RWPE1 (cell line): ENCODE results near the gene IGF2BP2.

Experiments
- CTCF ChIA-PET: fragments of 350-600 bp; sonication (Branson Sonifier 250); formaldehyde crosslinking; extraction: SDS; loops from one replicate; lab custom pipeline; 2021; lab: Yijun Ruan, JAX
- POLR2A ChIA-PET: fragments of 400-600 bp; formaldehyde crosslinking; extraction: SDS; loops from one replicate; lab custom pipeline; 2020; ENCODE audit warnings: antibody characterized with exemption; ENCODE audit not compliant: low non-redundant PET; lab: Yijun Ruan, JAX
- DNase-seq: peaks from one replicate; pipeline ENCODE4 v3.0.0; 2012; ENCODE audit warnings: low spot score
- H3K27ac ChIP-seq: fragments of 450-650 bp; 2 replicates; pipeline ENCODE4 v1.5.1; 2017
- CTCF ChIP-seq: fragments of 450-650 bp; conservative IDR thresholded peaks from 2 replicates; pipeline ENCODE4 v1.5.1; 2017; ENCODE audit warnings: low read depth, mild to moderate bottlenecking

IGF2BP2 gene

DNA sequence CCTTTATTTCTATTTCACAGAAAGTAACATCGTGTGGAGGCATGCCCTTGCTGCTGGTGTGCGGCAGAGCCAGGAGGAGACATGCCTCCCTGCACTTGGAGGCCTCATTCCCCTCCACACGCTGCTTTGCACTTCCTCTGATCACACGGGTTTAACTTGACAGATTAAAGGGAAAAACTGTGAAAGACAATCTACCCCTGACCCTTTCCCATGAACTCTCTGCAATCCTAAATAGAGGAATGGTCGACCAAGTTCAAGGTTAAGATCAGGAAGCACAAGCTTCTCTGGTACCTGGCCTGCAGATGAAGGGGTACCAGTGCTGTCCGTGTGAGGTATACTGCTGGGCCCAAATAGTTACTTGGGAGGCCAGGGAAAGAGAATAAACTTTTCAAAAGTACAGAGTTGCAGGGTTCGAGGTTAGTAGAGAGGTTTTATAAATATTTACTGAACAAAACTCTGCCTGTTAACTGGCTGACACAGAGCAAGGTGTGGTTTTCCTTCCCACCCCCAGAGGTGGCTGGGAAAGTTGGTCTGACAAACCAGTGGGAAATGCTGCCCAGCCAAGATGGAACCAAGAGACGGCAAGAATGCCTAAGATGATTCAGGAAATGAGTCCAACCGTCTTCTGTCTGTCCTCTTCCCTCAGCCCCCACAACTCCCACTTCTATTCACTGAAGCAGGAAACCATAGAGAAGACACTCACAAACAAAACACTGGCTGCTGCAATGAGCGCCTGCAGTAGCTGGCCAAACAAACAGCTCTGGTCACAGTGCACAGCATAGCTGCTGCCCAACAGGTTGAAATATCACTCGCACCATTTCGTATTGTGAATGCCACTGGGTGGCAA lies 79.6 kb downstream of the IGF2BP2 start:
- H3K27ac ChIP-seq = peak overlapping the region; percentile 82
- ChIA-PET POLR2A (no interaction called here), CTCF (no interaction called here)
- TF ChIP-seq CTCF = no peak
- DNase-seq = peak; percentile 62

- ChIA-PET POLR2A (interaction anchor here (0.7 kb wide), 1 partner anchor 173 kb away, joined by 3 read pairs; no protein-coding TSS in a partner anchor), CTCF (interaction anchor here (0.6 kb wide), 1 partner anchor 80 kb away, joined by 5 read pairs; no protein-coding TSS in a partner anchor)
- no peak for TF ChIP-seq CTCF
- DNase-seq = no peak
- no peak overlapping the region for H3K27ac ChIP-seq
These were observed 83.3 kb downstream of the IGF2BP2 start for GRCh38 chr3:185741586-185741985.

DNA sequence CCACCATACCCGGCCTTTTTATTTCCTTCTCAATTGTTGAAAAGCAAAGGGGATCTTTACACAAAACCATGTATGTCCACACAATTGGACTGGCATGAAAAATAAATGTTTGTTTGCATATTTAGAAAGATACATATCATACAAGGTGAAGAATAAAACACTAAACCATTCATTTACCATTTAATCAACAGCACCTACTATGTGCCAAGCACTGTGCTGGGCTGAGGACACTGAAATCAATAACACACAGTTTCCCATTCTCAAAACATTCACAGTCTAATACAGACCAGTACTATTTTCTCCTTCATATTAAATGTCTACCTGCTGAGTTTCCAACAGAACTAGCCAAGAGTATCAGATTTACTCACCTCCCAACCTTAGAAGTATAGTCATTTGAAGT lies 84.7 kb downstream of the IGF2BP2 start:
- CTCF ChIA-PET = interaction anchor here (0.6 to 0.7 kb wide), 2 partner anchors 40 to 83 kb away, joined by 3 to 4 read pairs; no protein-coding TSS in a partner anchor
- DNase-seq = no peak
- no peak overlapping the region for H3K27ac ChIP-seq
- POLR2A ChIA-PET = no interaction called here
- TF ChIP-seq CTCF = no peak

DNA sequence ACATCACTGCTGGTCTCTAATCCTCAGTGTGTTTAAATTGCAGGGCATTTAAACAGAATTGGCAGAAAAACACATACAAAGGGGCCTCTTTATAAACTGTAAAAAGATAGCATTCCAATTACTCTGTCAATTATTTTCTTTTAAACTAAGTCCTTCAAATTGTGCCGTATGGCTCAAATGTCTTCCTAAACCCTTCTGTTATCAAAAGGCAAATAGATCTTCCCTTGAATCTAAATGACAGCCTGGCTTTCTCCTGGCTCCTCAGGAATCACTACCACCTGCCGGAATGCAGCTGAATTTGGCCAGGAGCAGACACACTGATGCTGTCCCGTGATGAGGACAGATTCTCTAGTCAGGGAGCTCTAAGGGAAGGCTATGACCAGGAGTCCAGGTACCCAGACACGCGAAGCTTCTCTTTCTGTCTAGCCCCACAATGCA lies 85.6 kb downstream of the IGF2BP2 start:
- no peak overlapping the region for H3K27ac ChIP-seq
- ChIA-PET POLR2A (no interaction called here), CTCF (interaction anchor here (0.6 to 1.3 kb wide), 2 partner anchors 29 to 76 kb away, joined by 3 to 5 read pairs; no protein-coding TSS in a partner anchor)
- TF ChIP-seq CTCF = no peak
- DNase-seq = no peak

DNA sequence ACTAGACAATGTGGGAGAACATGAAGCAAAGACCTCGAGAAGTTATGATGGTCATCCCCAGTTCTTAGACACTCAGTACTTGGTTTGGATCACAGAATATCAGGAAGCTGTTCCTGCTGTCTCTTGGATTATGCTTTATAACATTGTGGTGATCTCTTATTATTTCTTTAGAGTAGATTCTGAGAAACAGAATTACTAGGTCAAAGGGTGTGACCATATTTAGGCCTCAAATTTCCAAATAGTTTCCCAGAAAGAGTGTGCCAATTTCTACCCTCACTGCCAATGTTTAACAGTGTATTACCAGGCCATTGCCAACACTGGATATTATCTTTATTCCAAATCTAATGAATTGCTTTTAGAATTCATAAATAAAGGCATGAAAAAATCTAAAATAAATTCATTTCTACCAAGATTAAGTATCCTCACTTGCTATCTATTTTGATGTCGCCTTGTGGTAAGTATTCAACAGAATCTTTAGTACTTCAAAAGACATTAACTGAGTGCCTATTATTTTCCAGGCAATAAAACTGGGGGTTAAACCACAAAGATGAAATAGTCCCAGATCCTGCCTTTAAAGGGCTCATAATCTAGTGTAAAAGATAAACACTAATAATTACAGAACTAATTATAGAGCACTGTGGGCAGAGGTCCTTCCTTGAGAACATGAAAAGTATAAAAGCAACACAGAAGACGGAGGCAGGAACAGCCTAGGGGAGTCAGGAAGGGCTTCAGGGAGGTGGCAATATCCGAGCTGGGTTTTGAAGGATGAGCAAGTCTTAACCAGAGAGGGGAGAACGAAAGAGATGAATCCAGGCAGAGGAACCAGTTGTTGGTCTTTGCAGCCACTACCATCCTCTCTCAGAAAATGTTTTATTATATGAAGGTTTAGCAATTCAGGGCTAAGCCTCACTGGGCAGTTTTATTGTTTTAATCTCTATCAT lies 86.8 kb downstream of the IGF2BP2 start:
- no peak for TF ChIP-seq CTCF
- CTCF ChIA-PET = interaction anchor here (0.6 to 1.3 kb wide), 3 partner anchors 30 to 105 kb away, joined by 3 read pairs; no protein-coding TSS in a partner anchor
- POLR2A ChIA-PET = no interaction called here

GRCh38 chr3:185737020-185737419 lies 87.8 kb downstream of the IGF2BP2 start:
- CTCF ChIA-PET = no interaction called here
- POLR2A ChIA-PET = no interaction called here
- TF ChIP-seq CTCF = no peak
- H3K27ac ChIP-seq = no peak overlapping the region
- DNase-seq = peak; percentile 56

More for the DNA sequence above, 86.8 kb downstream of the IGF2BP2 start:
- DNase-seq = no peak
- H3K27ac ChIP-seq = no peak overlapping the region
